HepG2 (cell line): ENCODE measurements around the gene WWTR1. TPM values are rescaled to one million over a fixed set of nuclear protein-coding genes. Genes with fewer than 3 reads are reported as not detected.

Experiments
- CBX1 ChIP-seq: IDR thresholded peaks from one replicate; pipeline ENCODE4 v1.6.1; 2016; ENCODE audit warnings: antibody characterized with exemption, low read depth
- FOXP4 ChIP-seq: sonication (generic); formaldehyde crosslinking; IDR thresholded peaks from 2 replicates; pipeline ENCODE4 v1.4.0; 2020; ENCODE audit warnings: missing genetic modification reagents
- GATAD1 ChIP-seq: IDR thresholded peaks from 2 replicates; pipeline ENCODE4 v1.6.1; 2016; ENCODE audit warnings: missing genetic modification reagents, missing compliant biosample characterization
- HMG20B ChIP-seq: conservative IDR thresholded peaks from 2 replicates; pipeline ENCODE4 v1.6.1; 2016; ENCODE audit warnings: missing genetic modification reagents, missing compliant biosample characterization
- HMGA1 ChIP-seq: sonication (generic); formaldehyde crosslinking; conservative IDR thresholded peaks from 2 replicates; pipeline ENCODE4 v1.4.0; 2020; ENCODE audit warnings: missing genetic modification reagents
- HOXA3 ChIP-seq: sonication (generic); formaldehyde crosslinking; IDR thresholded peaks from 2 replicates; pipeline ENCODE4 v1.5.0; 2020; ENCODE audit warnings: missing genetic modification reagents
- MATR3 ChIP-seq: sonication (generic); formaldehyde crosslinking; IDR thresholded peaks from 2 replicates; pipeline ENCODE4 v1.4.0; 2020; ENCODE audit warnings: missing genetic modification reagents
- MEIS1 ChIP-seq: sonication (generic); formaldehyde crosslinking; IDR thresholded peaks from 2 replicates; pipeline ENCODE4 v1.9.0; 2021; ENCODE audit warnings: mild to moderate bottlenecking, missing genetic modification reagents, moderate library complexity, borderline replicate concordance
- NBN ChIP-seq: fragments of 450-650 bp; conservative IDR thresholded peaks from 2 replicates; pipeline ENCODE4 v1.6.1; 2017
- PATZ1 ChIP-seq: sonication (generic); formaldehyde crosslinking; IDR thresholded peaks from 2 replicates; pipeline ENCODE4 v1.4.0; 2020; ENCODE audit warnings: missing genetic modification reagents
- ZFYVE20 ChIP-seq: sonication (generic); formaldehyde crosslinking; IDR thresholded peaks from 2 replicates; pipeline ENCODE4 v1.8.0; 2023; ENCODE audit warnings: low read depth, mild to moderate bottlenecking, moderate library complexity, missing genetic modification reagents, borderline replicate concordance
- ZNF101 ChIP-seq: sonication (generic); formaldehyde crosslinking; IDR thresholded peaks from 2 replicates; pipeline ENCODE4 v1.4.0; 2020; ENCODE audit warnings: mild to moderate bottlenecking, low read depth, missing genetic modification reagents, borderline replicate concordance
- polyA plus RNA-seq, 8 experiments: library from polyadenylated mRNA; depleted of rRNA in 3 of 8; stranded (reverse) in 7 of 8; unstranded in 1 of 8; fragments of >200 nt; fragmentation: Illumina TruSeq in 4 of 8; extraction: Trizol in 4 of 8; gene quantifications; 2 replicates each; pipeline versions ENCODE4 v1.2.1 to v1.2.3, GENCODE V29; 2011 to 2016; ENCODE audit warnings: low read depth in 4 of 8, missing spikeins in 1 of 8, mixed read lengths in 1 of 8; ENCODE audit not compliant: insufficient read depth in 1 of 8
- total RNA-seq, 5 experiments: library from RNA; depleted of rRNA; stranded (reverse); fragments of >200 nt; fragmentation: Illumina TruSeq; extraction: Trizol; gene quantifications; 2 replicates each; pipeline ENCODE4 v1.2.3, GENCODE V29; 2016; ENCODE audit warnings: low read depth in 1 of 5

WWTR1 gene
- total and polyA plus RNA-seq, 2 of the 13 experiments (the other 11 are each of a cell fraction or from before 2014, with no cell fraction given), result 19.7 to 139 TPM

- TF ChIP-seq PATZ1 (CRISPR knock-in tag), result no peak
- no peak for TF ChIP-seq ZFYVE20
- no peak for TF ChIP-seq HMG20B (CRISPR knock-in tag)
- TF ChIP-seq CBX1, result no peak
- no peak for TF ChIP-seq NBN
- TF ChIP-seq MATR3 (CRISPR knock-in tag), result no peak
- TF ChIP-seq ZNF101 (CRISPR knock-in tag), result no peak
- TF ChIP-seq GATAD1 (CRISPR knock-in tag), result no peak
- no peak for TF ChIP-seq HOXA3
- TF ChIP-seq HMGA1, result no peak
- TF ChIP-seq FOXP4 (CRISPR knock-in tag), result no peak
- TF ChIP-seq MEIS1 (CRISPR knock-in tag), result no peak
Measured at GRCh38 chr3:149587383-149587782, 70.4 kb downstream of the WWTR1 start (continued).
